RKO (cell line): ENCODE measurements around the gene POU2F1.
A peak's percentile ranks its signal among the peaks of the same experiment; 100 is the strongest.

Experiments used
- DNase-seq: peaks from one replicate; pipeline ENCODE4 v3.0.0-alpha.2; 2016; ENCODE audit warnings: low spot score

The POU2F1 gene

GRCh38 chr1:167423684-167424619 lies 203.3 kb downstream of the POU2F1 start:
- DNase-seq, result no peak

DNA sequence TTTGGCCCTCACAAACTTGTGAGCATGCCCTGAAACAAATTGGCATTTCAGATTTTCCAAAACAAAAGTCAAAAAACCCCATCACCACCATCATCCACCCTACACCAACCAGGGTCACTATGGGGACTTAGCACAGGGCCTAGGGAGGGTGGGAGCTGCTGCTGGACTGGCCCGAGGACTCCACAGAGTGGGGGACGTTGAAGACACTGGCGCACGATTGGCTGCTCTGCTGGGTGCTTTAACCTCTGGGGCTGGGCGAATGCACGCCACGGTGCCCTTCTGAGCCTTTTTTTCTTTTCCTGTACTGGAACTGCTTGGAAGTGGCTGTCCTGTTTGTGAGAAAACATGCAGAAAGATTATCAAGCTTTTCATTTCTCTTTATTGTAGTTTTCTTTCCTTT lies 204.8 kb downstream of the POU2F1 start:
- DNase-seq, result no peak

DNA sequence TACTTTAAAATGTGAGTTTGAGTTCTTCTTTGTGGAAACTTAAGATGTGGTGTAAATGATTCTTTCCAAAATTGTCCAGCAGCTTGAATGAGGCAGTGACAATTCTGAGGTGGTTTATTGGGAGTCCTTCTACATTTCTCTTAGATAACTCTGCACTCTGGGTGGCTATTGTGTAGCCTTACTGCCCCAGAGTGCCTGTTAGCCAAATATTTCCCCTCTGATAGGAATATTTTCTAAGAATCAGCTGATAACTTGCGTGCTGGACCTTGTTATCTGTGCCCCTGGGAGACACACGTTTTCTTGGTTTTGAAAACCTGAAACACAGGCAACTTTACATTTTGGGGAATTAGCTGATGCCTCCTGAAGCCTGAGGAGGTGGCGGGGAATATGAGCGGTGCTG lies 206.0 kb downstream of the POU2F1 start:
- no peak for DNase-seq

GRCh38 chr1:167427848-167428247 lies 207.2 kb downstream of the POU2F1 start:
- no peak for DNase-seq

GRCh38 chr1:167428395-167428794 lies 207.7 kb downstream of the POU2F1 start:
- peak; percentile 9 for DNase-seq

GRCh38 chr1:167429612-167430011 lies 208.9 kb downstream of the POU2F1 start:
- no peak for DNase-seq

GRCh38 chr1:167430134-167430848 lies 209.6 kb downstream of the POU2F1 start:
- no peak for DNase-seq

- DNase-seq, result no peak
These were observed 210.2 kb downstream of the POU2F1 start for GRCh38 chr1:167430849-167431242.

DNA sequence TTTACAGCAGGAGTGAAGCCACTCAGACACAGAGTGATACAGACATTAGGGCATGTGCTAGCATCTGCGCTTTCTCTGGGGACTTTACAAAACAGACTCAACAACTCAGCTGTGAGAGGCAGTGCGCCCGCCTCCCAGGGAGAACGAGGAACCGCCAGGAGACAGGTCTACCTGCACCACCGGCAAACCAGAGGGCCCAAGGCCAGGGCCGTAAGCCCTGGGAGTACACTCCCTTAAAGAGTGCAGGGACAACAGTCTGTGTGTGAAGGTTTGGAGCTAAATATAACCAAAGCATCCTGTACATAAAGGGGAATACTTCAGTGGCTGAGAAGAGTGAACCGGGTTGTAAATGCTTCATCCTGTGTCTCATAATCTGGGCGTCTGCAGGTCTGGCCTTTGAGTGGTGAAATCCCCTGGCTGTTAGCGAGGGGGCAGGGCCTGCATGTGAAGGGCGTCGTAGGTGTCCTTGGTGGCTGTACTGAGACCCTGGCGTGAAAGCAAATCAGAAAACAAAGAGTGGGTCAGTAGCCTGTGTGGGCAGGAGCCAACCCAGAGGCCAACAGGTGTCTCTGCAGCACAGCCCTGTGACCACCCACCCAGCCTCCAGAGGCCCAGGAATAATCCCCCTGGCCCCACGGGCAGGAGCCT lies 210.7 kb downstream of the POU2F1 start:
- no peak for DNase-seq

DNA sequence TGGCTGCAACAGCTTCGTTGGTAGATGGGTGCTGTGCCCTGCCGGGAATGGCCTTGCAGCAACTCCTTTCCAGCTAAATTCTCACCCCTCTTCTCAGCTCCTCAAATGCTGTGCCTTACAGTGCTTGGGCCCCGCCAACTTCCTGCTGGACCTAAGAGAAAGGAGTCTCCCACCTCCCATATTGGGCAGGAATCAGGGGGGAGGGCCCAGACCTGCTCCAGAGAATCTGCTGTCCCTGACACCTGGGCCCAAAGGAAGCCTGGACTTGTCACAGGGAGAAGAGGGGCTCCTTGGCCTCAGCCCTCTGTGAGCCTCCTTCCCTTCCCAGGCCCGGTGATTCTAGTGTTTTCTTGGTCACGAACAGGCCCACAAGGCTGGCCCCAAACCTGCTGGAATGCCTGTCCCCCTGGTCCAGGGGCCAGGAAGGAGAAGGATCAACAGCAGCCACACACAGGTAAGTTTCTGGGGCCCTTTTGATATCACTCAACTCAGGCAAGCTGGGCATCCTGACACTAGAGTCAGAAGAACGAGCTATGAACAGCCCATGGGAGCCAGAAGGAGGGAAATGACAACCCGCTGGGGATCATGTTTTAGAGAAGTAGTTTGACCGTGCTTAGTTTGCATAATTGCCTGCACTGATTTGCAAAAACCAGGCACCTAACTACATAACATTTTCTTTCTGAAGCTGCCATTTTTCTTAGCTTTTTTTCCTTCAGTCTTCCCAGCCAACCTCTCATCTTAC lies 211.4 kb downstream of the POU2F1 start:
- DNase-seq, result no peak

DNA sequence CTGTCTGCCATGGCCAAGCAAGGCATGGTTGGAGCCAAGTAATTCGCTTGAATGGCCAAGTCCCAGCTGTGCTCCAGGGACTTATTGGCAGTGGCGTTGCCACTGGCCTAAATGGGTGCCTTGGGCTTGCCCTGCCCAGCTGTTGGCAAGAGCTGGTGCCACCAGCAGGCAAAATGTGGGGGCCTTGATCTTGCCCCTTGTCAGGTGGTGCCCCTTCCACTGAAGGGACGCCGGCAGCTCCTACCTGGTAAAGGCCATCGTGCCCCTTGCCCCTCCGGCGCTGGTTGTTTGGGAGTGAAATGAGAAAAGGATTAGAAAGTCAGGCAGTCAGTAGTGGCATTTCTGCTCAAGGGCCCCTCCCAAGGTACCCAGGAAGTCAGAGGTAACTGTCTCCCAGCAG lies 212.1 kb downstream of the POU2F1 start:
- no peak for DNase-seq

- DNase-seq, result no peak
These were observed 213.2 kb downstream of the POU2F1 start for GRCh38 chr1:167433884-167434283.

- DNase-seq, result no peak
These were observed 213.6 kb downstream of the POU2F1 start for GRCh38 chr1:167434306-167434705.

DNA sequence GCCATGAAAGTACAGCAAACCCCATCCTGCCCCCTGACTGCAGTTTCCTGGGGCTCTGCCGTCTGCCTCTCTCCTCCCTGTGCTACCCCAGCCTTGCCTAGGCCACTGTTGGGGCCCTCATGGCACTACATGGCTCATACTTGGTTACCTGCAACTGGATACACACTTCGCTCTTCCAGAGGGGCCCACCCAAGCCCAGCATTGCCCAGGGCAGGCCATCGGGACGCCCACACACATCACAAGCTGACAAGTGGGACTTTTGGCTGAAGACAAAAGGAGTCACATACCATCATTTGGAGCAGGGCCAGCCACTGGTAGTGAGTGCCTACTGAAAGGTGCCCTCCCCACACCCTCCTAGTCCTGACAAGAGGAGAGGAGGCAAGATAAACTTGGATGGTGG lies 214.8 kb downstream of the POU2F1 start:
- no peak for DNase-seq

GRCh38 chr1:167438171-167439138 lies 217.8 kb downstream of the POU2F1 start:
- no peak for DNase-seq

DNA sequence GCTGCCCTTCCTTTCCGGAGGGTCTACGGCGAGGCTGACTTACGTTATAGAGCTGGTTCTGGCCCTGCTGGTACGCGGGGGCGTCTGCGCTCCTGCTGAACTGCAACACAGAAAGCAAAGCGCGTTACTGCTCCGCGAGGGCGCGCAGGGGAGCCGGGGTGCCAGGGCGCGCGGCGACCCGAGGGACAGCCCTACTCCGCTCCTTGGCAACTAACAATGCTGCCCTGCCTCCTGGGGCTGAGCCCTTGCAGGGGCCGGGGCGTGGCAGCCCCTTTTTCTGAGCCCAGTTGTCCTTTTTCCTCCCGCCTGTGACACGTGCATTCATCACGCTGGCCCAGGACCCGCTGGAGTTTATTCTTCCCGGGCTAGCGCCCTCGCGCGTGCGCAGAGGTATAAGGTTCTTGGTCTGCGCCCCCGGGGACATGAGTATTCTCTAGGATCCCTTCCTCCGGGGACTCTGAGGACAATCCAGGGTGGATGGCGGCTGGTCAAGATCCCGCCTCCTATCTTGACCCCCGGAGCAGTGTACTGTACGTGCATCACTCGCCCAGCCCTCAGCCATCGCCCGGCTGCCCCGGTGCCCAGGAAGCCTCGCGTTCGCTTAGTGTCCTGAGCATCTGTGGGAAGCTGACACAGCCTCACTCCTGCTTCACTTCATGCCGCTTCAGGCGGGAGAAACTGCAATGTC lies 218.8 kb downstream of the POU2F1 start:
- DNase-seq, result no peak

DNA sequence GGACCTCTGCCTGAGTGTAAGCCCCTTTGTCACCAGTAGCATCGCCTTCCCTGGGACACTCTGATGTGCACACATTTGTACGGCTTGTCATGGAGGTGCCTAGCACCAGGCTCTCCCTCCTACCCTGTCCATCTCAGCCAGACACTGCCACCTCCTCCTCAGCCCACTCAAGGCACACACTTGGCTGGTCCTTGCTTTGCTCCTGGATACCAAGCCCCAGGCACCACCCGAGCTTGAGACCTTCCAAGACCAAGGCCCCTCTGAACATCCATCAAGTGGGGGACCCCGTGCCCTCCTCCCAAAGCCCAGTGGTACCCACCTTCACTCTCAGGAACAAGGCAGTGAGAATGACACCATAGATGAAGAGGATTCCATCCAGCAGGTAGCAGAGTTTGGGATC lies 219.7 kb downstream of the POU2F1 start:
- DNase-seq, result no peak

GRCh38 chr1:167440776-167441175 lies 220.1 kb downstream of the POU2F1 start:
- no peak for DNase-seq

GRCh38 chr1:167441222-167441621 lies 220.5 kb downstream of the POU2F1 start:
- DNase-seq, result no peak

GRCh38 chr1:167442142-167442848 lies 221.6 kb downstream of the POU2F1 start:
- DNase-seq, result peak; percentile 73
